Measurements from ENCODE around the gene LIF. TPM values are rescaled to one million over a fixed set of nuclear protein-coding genes. Genes with fewer than 3 reads are reported as not detected.

LIF gene
- polyA plus RNA-seq, 1 donor (not counting 4 experiments of a cell fraction or from before 2014, with no cell fraction given): 3.1 TPM

DNA sequence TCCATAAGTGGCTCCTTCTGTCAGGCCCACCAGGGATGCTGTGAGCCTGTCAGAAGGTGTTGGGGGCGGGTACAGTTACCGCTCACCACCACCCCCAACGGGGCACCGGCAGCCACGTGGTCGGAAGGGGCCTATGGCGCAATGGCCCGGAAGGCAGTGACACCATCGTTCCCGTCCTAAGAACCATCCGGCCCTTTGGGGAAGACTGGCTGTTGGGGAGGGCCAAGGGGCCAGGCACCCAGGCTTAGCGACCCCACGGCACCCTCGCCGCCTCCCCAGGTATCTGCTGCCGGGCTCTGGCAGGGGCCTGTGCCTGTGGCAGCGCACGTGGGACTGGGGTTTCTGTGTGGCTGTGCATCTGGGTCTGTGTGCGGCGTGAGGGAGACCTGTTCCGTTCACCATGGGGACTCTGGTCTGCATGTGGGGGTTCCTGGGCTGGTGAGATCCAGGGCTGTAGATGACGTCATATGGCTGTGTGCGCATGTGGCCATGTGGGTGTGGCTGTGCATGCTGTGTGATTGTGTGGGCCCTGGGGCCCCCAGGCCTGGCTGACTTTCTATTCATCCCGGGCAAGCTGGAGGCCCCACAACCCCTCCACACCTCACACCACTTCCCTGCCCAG is 19.4 kb upstream of the LIF start:
- TF ChIP-seq, protein P1, sequence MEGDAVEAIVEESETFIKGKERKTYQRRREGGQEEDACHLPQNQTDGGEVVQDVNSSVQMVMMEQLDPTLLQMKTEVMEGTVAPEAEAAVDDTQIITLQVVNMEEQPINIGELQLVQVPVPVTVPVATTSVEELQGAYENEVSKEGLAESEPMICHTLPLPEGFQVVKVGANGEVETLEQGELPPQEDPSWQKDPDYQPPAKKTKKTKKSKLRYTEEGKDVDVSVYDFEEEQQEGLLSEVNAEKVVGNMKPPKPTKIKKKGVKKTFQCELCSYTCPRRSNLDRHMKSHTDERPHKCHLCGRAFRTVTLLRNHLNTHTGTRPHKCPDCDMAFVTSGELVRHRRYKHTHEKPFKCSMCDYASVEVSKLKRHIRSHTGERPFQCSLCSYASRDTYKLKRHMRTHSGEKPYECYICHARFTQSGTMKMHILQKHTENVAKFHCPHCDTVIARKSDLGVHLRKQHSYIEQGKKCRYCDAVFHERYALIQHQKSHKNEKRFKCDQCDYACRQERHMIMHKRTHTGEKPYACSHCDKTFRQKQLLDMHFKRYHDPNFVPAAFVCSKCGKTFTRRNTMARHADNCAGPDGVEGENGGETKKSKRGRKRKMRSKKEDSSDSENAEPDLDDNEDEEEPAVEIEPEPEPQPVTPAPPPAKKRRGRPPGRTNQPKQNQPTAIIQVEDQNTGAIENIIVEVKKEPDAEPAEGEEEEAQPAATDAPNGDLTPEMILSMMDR (optimal IDR thresholded peaks at IDR 0.05 in 1 of 3, IDR thresholded peaks at IDR 0.05 in 1 of 3, conservative IDR thresholded peaks at IDR 0.05 in 1 of 3; ENCODE audit: extremely low read depth in 1 of 3, insufficient read depth in 2 of 3, low read length in 3 of 3): no peak
- no peak for TF ChIP-seq EZH2 (IDR thresholded peaks at IDR 0.05; ENCODE audit: low read length)
- Histone ChIP-seq H2AFZ (ENCODE audit: control insufficient read depth, low read length) (no peak overlapping the region), H3K4me2 (ENCODE audit: control insufficient read depth, extremely low read depth, insufficient read depth, low read depth, low read length) (no peak overlapping the region), H3K4me3 (ENCODE audit: control insufficient read depth in 2 of 3, extremely low read depth in 1 of 3, insufficient read depth in 2 of 3, low read depth in 1 of 3, low read length in 3 of 3) (no peak overlapping the region), H3K9me3 (ENCODE audit: control insufficient read depth, low read depth, low read length) (no peaks in the 10 kb centered on the region), H3K27me3 (ENCODE audit: control insufficient read depth, extremely low read depth, insufficient read depth, low read length) (no peaks in the 10 kb centered on the region), H3K79me2 (ENCODE audit: control insufficient read depth, insufficient read depth, low read length) (no peaks in the 10 kb centered on the region), H3K9ac (ENCODE audit: control insufficient read depth, extremely low read depth, insufficient read depth, low read length) (no peak overlapping the region), H3K27ac (ENCODE audit: control insufficient read depth, insufficient read depth, low read length) (no peak overlapping the region), H4K20me1 (ENCODE audit: control insufficient read depth, extremely low read depth, insufficient read depth, low read length) (no peaks in the 10 kb centered on the region), H3K36me3 (ENCODE audit: control insufficient read depth in 2 of 2, extremely low read depth in 1 of 2, insufficient read depth in 2 of 2, low read length in 2 of 2) (no peaks in the 10 kb centered on the region), H3K9me1 (ENCODE audit: control insufficient read depth, extremely low read depth, insufficient read depth, low read length) (peaks cover 2% of the 10 kb centered on the region), H3K4me1 (ENCODE audit: control insufficient read depth, extremely low read depth, insufficient read depth, low read length) (peaks cover 22% of the 10 kb centered on the region)
- dilution Hi-C loops (cut with MboI; ENCODE audit: extremely low pct_ligation_motif_present, low sequenced_read_pairs): no loop called here
- DNase-seq (ENCODE audit: low read depth, low spot score) (no peak), FAIRE-seq (no peak)

DNA sequence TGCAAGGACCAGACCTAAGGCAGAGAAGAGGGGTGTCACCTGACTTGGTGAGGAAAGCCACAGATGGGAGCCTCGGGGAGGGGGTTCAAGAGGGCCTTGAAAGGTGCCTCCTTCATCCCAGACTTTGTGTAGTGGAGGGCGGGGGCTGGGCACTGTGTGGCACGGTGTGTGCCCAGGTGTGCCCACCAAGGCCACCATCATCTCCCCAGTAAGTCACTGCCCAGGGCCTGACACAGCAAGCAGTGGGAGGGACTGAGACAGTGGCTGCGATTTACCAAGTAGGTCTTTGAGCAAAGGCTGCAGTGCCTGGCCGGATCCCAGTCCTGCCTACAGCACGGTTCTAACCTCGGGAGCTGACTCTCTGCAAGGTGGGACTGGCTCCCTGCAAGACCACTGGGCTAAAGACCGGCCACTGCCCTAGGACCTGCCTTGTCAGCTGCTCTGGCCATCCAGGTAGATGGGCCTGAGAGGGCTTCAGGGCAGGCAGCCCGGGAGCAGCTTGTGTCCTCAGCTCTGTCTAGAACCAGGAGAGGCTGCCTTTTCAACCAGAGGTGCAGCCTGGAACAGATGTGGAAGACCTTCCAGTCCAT is 18.7 kb upstream of the LIF start:
- no peak overlapping the region for H2AFZ ChIP-seq (ENCODE audit: control insufficient read depth, low read length)

More for the DNA sequence above, 18.7 kb upstream of the LIF start:
- dilution Hi-C loops (cut with MboI; ENCODE audit: extremely low pct_ligation_motif_present, low sequenced_read_pairs): no loop called here
- Histone ChIP-seq H4K20me1 (ENCODE audit: control insufficient read depth, extremely low read depth, insufficient read depth, low read length) (no peaks in the 10 kb centered on the region), H3K79me2 (ENCODE audit: control insufficient read depth, insufficient read depth, low read length) (no peaks in the 10 kb centered on the region), H3K4me1 (ENCODE audit: control insufficient read depth, extremely low read depth, insufficient read depth, low read length) (peaks cover 22% of the 10 kb centered on the region), H3K27ac (ENCODE audit: control insufficient read depth, insufficient read depth, low read length) (no peak overlapping the region), H3K4me3 (ENCODE audit: control insufficient read depth in 2 of 3, extremely low read depth in 1 of 3, insufficient read depth in 2 of 3, low read depth in 1 of 3, low read length in 3 of 3) (no peak overlapping the region), H3K36me3 (ENCODE audit: control insufficient read depth in 2 of 2, extremely low read depth in 1 of 2, insufficient read depth in 2 of 2, low read length in 2 of 2) (no peaks in the 10 kb centered on the region), H3K9me3 (ENCODE audit: control insufficient read depth, low read depth, low read length) (no peaks in the 10 kb centered on the region), H3K9me1 (ENCODE audit: control insufficient read depth, extremely low read depth, insufficient read depth, low read length) (peaks cover 2% of the 10 kb centered on the region), H3K27me3 (ENCODE audit: control insufficient read depth, extremely low read depth, insufficient read depth, low read length) (no peaks in the 10 kb centered on the region), H3K4me2 (ENCODE audit: control insufficient read depth, extremely low read depth, insufficient read depth, low read depth, low read length) (no peak overlapping the region), H3K9ac (ENCODE audit: control insufficient read depth, extremely low read depth, insufficient read depth, low read length) (no peak overlapping the region)
- DNase-seq (ENCODE audit: low read depth, low spot score) (no peak), FAIRE-seq (no peak)
- TF ChIP-seq EZH2 (IDR thresholded peaks at IDR 0.05; ENCODE audit: low read length): no peak
- TF ChIP-seq, protein P1 (optimal IDR thresholded peaks at IDR 0.05 in 1 of 3, IDR thresholded peaks at IDR 0.05 in 1 of 3, conservative IDR thresholded peaks at IDR 0.05 in 1 of 3; ENCODE audit: extremely low read depth in 1 of 3, insufficient read depth in 2 of 3, low read length in 3 of 3): no peak
